Effector memory CD8-positive, alpha-beta T cell (primary cell): ENCODE data around the gene MTMR4.

Experiments
- ATAC-seq: fragments of 150-1000 bp; cut with Tn5 transposase; replicated peaks from 2 replicates; pipeline ENCODE4 v1.10.0; 2021; ENCODE audit warnings: mild to moderate bottlenecking, moderate library complexity
- DNase-seq, 3 experiments: peaks; one replicate each; pipeline ENCODE4 v3.0.0; 2021
- H3K27ac Mint-ChIP-seq, 2 donors: one replicate each; pipeline ENCODE4 v1.8.0; 2022; ENCODE audit warnings: mild to moderate bottlenecking in 2 of 2, mixed read lengths in 2 of 2, moderate library complexity in 2 of 2
- H3K27me3 Mint-ChIP-seq, 2 donors: one replicate each; pipeline ENCODE4 v1.8.0; 2022; ENCODE audit warnings: mixed read lengths in 2 of 2
- H3K36me3 Mint-ChIP-seq: one replicate; pipeline ENCODE4 v1.8.0; 2022; ENCODE audit warnings: mild to moderate bottlenecking, moderate library complexity, mixed read lengths; ENCODE audit not compliant: insufficient read depth
- H3K4me1 Mint-ChIP-seq, 2 donors: one replicate each; pipeline ENCODE4 v1.8.0; 2022; ENCODE audit warnings: low read depth in 2 of 2, mixed read lengths in 2 of 2
- H3K4me3 Mint-ChIP-seq, 2 donors: one replicate each; pipeline ENCODE4 v1.8.0; 2022; ENCODE audit warnings: mild to moderate bottlenecking in 2 of 2, mixed read lengths in 2 of 2, moderate library complexity in 2 of 2
- H3K9me3 Mint-ChIP-seq, 2 donors: one replicate each; pipeline ENCODE4 v1.8.0; 2022; ENCODE audit warnings: mixed read lengths in 2 of 2

MTMR4 gene

GRCh38 chr17:58468944-58469343 is 45.5 kb downstream of the MTMR4 start:
- Mint-ChIP-seq H3K4me3 (no peak overlapping the region), H3K27me3 (no peaks in the 10 kb centered on the region), H3K9me3 (no peaks in the 10 kb centered on the region), H3K4me1 (no peaks in the 10 kb centered on the region), H3K27ac (no peak overlapping the region), H3K36me3 (no peaks in the 10 kb centered on the region)
- DNase-seq (no peak), ATAC-seq (no peak)

- Mint-ChIP-seq H3K27ac (no peak overlapping the region), H3K27me3 (no peaks in the 10 kb centered on the region), H3K9me3 (no peaks in the 10 kb centered on the region), H3K4me1 (no peaks in the 10 kb centered on the region), H3K4me3 (no peak overlapping the region), H3K36me3 (no peaks in the 10 kb centered on the region)
- DNase-seq (no peak), ATAC-seq (no peak)
These were observed 58.9 kb downstream of the MTMR4 start for GRCh38 chr17:58455491-58455890.

DNA sequence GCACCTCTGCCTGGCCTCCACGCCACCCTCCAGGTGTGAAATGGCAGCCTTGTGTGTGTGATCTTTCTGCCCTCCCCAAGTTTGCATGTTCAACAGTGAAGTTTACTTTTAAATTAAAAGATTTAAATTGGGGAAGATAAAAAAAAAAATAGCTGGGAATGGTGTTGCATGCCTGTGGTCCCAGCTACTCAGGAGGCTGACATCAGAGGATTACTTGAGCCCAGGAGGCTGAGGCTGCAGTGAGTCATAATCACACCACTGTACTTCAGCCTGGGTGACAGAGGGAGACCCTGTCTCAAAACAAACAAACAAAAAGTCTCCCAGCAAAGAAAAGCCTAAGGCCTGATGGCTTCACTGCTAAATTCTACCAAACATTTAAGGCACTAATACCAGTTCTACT is 61.7 kb downstream of the MTMR4 start:
- ATAC-seq (no peak), DNase-seq (no peak)
- no peaks in the 10 kb centered on the region for H3K27me3 Mint-ChIP-seq
- no peaks in the 10 kb centered on the region for H3K9me3 Mint-ChIP-seq
- no peak overlapping the region for H3K27ac Mint-ChIP-seq
- H3K4me1 Mint-ChIP-seq, result no peaks in the 10 kb centered on the region
- H3K4me3 Mint-ChIP-seq, result no peak overlapping the region
- peaks cover 4% of the 10 kb centered on the region for H3K36me3 Mint-ChIP-seq

DNA sequence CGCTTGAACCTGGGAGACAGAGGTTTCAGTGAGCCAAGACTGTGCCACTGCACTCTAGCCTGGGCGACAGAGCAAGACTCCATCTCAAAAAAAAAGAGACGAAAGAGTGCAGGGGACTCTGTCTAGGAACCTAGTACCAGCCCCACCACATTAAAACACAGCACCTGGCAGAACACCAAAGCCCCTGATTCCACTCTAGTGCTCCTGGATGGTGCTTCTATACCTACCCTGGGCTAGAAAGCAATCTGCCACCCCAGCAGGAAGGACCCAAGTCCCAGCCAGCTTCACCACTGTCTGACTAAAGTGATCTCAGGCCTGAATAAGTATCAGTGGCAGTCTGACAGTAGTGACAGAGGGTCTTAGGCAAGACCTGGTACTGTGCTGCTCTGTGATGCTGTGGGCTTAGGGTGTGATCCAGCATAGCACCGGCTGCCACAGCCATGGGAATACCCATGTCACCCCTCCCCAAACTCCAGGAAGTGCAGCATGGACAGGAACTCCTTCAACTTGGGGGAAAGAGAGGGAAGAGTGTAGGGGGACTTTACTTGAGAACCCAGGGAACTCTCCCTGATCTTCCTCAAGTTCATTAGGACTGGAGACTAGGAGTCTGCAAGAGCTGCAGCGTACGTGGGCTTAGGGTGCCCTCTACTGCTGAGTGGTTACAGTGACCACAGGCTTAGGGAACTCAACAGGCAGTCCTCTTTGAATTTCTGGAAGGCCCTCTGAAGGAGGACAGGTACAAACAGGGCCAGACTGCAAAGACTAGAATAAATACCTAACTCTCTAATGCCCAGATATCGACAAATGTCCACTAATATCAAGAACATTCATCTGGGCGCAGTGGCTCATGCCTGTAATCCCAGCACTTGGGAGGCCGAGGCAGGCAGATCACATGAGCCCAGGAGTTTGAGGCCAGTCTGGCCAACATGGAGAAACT is 67.1 kb downstream of the MTMR4 start:
- DNase-seq, result peak; percentile 55 to 61 (median 61)
- H3K9me3 Mint-ChIP-seq, result no peaks in the 10 kb centered on the region
- H3K27me3 Mint-ChIP-seq, result no peaks in the 10 kb centered on the region
- peak; percentile 85 for ATAC-seq
- no peak overlapping the region for H3K4me3 Mint-ChIP-seq
- peaks cover 3% of the 10 kb centered on the region in 2 donors for H3K4me1 Mint-ChIP-seq
- H3K36me3 Mint-ChIP-seq, result peaks cover 4% of the 10 kb centered on the region
- H3K27ac Mint-ChIP-seq, result peak overlapping the region in 1 of 2 donors; percentile 56

DNA sequence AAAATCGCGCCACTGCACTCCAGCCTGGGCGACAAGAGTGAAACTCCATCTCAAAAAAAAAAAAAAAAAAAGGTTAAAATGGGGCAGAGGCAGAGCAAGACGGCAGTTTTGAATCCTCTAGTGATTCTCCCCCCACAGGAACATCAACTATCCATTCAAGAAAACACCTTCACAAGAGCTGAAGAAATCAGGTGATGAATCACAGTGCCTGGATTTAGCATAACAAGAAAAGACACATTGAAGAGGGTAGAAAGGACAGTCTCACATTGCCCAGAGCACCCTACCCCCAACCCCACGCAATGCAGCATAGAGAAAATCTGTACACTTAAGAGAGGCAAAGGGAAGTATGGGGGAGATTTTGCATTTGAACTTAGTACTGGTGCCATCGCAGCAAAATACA is 68.4 kb downstream of the MTMR4 start:
- peaks cover 4% of the 10 kb centered on the region for H3K36me3 Mint-ChIP-seq
- no peaks in the 10 kb centered on the region for H3K9me3 Mint-ChIP-seq
- ATAC-seq, result no peak
- no peaks in the 10 kb centered on the region for H3K27me3 Mint-ChIP-seq
- DNase-seq, result no peak
- H3K4me3 Mint-ChIP-seq, result no peak overlapping the region
- H3K4me1 Mint-ChIP-seq, result peaks cover 3% of the 10 kb centered on the region in 2 donors
- peak overlapping the region in 1 of 2 donors; percentile 67 for H3K27ac Mint-ChIP-seq
